HG02840 (cell line): Measurements from ENCODE around the gene KSR1.
"Not testable (repeated sequence)": the region's sequence is repeated elsewhere in the genome, so short reads cannot be mapped to it uniquely, and the experiment has no call there.

Source experiments
- ATAC-seq: cut with Tn5 transposase; IDR thresholded peaks from one replicate; pipeline ENCODE4 v1.9.1; 2021; ENCODE audit warnings: mild to moderate bottlenecking, moderate library complexity, moderate number of reproducible peaks; ENCODE audit not compliant: unreplicated experiment, low FRiP score

The KSR1 gene

GRCh38 chr17:27650836-27651235 lies 194.6 kb downstream of the KSR1 start:
- ATAC-seq, result no peak

GRCh38 chr17:27651411-27652345 lies 195.4 kb downstream of the KSR1 start:
- ATAC-seq, result no peak

- ATAC-seq, result not testable (repeated sequence)
Observed at GRCh38 chr17:27653449-27653971, 197.3 kb downstream of the KSR1 start.

- no peak for ATAC-seq
Observed at GRCh38 chr17:27654136-27654535, 197.9 kb downstream of the KSR1 start.

GRCh38 chr17:27654654-27655524 lies 198.6 kb downstream of the KSR1 start:
- ATAC-seq, result no peak

GRCh38 chr17:27655525-27656111 lies 199.4 kb downstream of the KSR1 start:
- ATAC-seq, result not testable (repeated sequence)

- not testable (repeated sequence) for ATAC-seq
Observed at GRCh38 chr17:27656620-27657019, 200.4 kb downstream of the KSR1 start.

GRCh38 chr17:27657620-27658019 lies 201.4 kb downstream of the KSR1 start:
- ATAC-seq, result no peak

GRCh38 chr17:27659683-27660082 lies 203.4 kb downstream of the KSR1 start:
- ATAC-seq, result no peak

GRCh38 chr17:27660436-27660835 lies 204.2 kb downstream of the KSR1 start:
- no peak for ATAC-seq

GRCh38 chr17:27663936-27664605 lies 207.8 kb downstream of the KSR1 start:
- no peak for ATAC-seq

GRCh38 chr17:27664606-27664965 lies 208.3 kb downstream of the KSR1 start:
- no peak for ATAC-seq

GRCh38 chr17:27665549-27665948 lies 209.3 kb downstream of the KSR1 start:
- ATAC-seq, result no peak

- ATAC-seq, result not testable (repeated sequence)
Observed at GRCh38 chr17:27666270-27666669, 210.0 kb downstream of the KSR1 start.

- no peak for ATAC-seq
Observed at GRCh38 chr17:27666831-27667560, 210.7 kb downstream of the KSR1 start.

GRCh38 chr17:27667656-27668487 lies 211.6 kb downstream of the KSR1 start:
- no peak for ATAC-seq

- no peak for ATAC-seq
Observed at GRCh38 chr17:27668488-27668823, 212.2 kb downstream of the KSR1 start.

- ATAC-seq, result no peak
Observed at GRCh38 chr17:27669136-27669535, 212.9 kb downstream of the KSR1 start.

GRCh38 chr17:27669850-27670249 lies 213.6 kb downstream of the KSR1 start:
- ATAC-seq, result no peak
